Measurements from ENCODE around the gene ESX1. TPM values are rescaled to one million over a fixed set of nuclear protein-coding genes. Genes with fewer than 3 reads are reported as not detected.

ESX1 gene
- total and polyA plus RNA-seq, 2 of the 8 experiments (the other 6 are each of a cell fraction or from before 2014, with no cell fraction given): not detected

DNA sequence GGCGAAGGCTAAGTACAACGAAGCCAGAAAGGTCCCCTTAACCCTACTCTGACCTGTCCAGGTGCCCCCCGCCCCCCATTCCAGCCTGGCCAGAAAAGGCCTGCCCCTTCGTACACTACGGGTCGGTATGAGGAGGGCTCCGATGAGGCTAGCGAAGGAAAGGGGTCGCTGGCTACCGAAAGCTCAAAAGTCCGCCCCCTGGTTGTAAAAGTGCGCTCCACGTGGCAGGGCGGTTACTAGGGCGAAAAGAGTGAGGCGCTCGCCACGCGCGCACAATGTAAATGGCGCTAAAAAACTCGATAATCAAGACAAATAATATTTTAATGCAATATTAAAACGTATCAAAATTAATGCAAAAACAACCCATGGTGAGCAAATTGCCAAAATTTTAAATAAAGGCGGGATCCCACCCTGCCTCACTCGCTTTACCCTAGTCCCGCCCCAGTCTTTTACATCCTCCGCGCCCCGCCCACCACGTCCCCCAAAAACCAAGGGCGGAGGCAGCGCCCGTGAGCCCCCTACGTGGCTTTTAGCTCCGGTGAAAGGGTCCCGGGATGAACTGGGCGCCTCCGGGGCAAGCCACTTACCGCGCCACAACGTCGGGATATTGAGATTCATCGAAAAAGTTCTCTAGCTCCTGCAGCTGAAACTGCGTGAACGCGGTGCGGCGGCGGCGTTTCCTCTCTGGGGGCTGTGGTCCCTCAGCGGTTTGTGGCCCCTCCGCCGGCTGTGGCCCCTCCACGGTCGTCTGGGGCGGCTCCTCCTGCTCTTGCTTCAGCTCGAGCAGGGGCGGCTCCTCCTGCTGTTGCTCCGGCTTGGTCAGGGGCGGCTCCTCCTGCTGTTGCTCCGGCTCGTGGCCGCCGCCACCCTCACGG is 929 bp downstream of the ESX1 start (continued):
- TF ChIP-seq USF2 (IDR thresholded peaks at IDR 0.05; ENCODE audit: low read length) (no peak), SIX5 (IDR thresholded peaks at IDR 0.05; ENCODE audit: low read depth, low read length) (no peak), NANOG (IDR thresholded peaks at IDR 0.05; ENCODE audit: insufficient read depth, low read depth, low read length, poor library complexity, severe bottlenecking) (no peak), YY1 (IDR thresholded peaks at IDR 0.05; ENCODE audit: low read depth, low read length) (no peak), CREB1 (IDR thresholded peaks at IDR 0.05) (no peak), CBX8 (IDR thresholded peaks at IDR 0.05; ENCODE audit: borderline replicate concordance, low read depth, low read length) (no peak), JUN (IDR thresholded peaks at IDR 0.05; ENCODE audit: low read depth, low read length) (no peak), EZH2 (IDR thresholded peaks at IDR 0.05; ENCODE audit: low read depth, low read length, severe bottlenecking) (peak; percentile 83), GTF2F1 (IDR thresholded peaks at IDR 0.05; ENCODE audit: borderline replicate concordance, low read depth, low read length) (no peak), HDAC6 (IDR thresholded peaks at IDR 0.05; ENCODE audit: low read depth, low read length) (no peak), PHF8 (conservative IDR thresholded peaks at IDR 0.05; ENCODE audit: low read depth, low read length) (no peak), SP2 (IDR thresholded peaks at IDR 0.05; ENCODE audit: low read length) (no peak), KDM4A (IDR thresholded peaks at IDR 0.05; ENCODE audit: low read depth, low read length, severe bottlenecking) (peak; percentile 23), CBX5 (IDR thresholded peaks at IDR 0.05; ENCODE audit: low read depth, low read length) (no peak), SRF (IDR thresholded peaks at IDR 0.05; ENCODE audit: low read depth, low read length) (no peak)
- TF ChIP-seq, protein P1, sequence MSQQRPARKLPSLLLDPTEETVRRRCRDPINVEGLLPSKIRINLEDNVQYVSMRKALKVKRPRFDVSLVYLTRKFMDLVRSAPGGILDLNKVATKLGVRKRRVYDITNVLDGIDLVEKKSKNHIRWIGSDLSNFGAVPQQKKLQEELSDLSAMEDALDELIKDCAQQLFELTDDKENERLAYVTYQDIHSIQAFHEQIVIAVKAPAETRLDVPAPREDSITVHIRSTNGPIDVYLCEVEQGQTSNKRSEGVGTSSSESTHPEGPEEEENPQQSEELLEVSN (IDR thresholded peaks at IDR 0.05): peak; percentile 64

Data from H1 (cell line).